Loucy (cell line): ENCODE data around the gene STK32C.
A peak's percentile ranks its signal among the peaks of the same experiment; 100 is the strongest.

Experiments used
- H2AFZ ChIP-seq: fragments of 200-600 bp; sonication (generic); 2 replicates; pipeline ENCODE4 v1.6.0; 2016; ENCODE audit warnings: antibody characterized with exemption, mild to moderate bottlenecking, low read length, moderate library complexity
- H3F3A ChIP-seq: fragments of 200-600 bp; 2 replicates; pipeline ENCODE4 v1.6.0; 2016; ENCODE audit warnings: antibody characterized with exemption, low read depth, mild to moderate bottlenecking
- H3K27me3 ChIP-seq: fragments of 200-600 bp; sonication (generic); 2 replicates; pipeline ENCODE4 v1.6.1; 2014; ENCODE audit warnings: low read length, mild to moderate bottlenecking; ENCODE audit not compliant: insufficient read depth, poor library complexity, severe bottlenecking
- H3K36me3 ChIP-seq: fragments of 200-600 bp; sonication (generic); 2 replicates; pipeline ENCODE4 v1.6.1; 2016; ENCODE audit warnings: low read length; ENCODE audit not compliant: insufficient read depth
- H3K4me1 ChIP-seq: fragments of 200-600 bp; sonication (generic); 2 replicates; pipeline ENCODE4 v1.5.1; 2014; ENCODE audit warnings: low read length, mild to moderate bottlenecking; ENCODE audit not compliant: insufficient read depth, poor library complexity, severe bottlenecking
- H3K4me2 ChIP-seq: fragments of 200-600 bp; sonication (generic); 2 replicates; pipeline ENCODE4 v1.6.0; 2014; ENCODE audit warnings: antibody characterized with exemption, low read length, low read depth, mild to moderate bottlenecking; ENCODE audit not compliant: poor library complexity, severe bottlenecking
- H3K4me3 ChIP-seq: fragments of 200-600 bp; sonication (generic); 2 replicates; pipeline ENCODE4 v1.5.1; 2014; ENCODE audit warnings: low read length, mild to moderate bottlenecking, mixed read lengths; ENCODE audit not compliant: poor library complexity, severe bottlenecking
- H3K79me2 ChIP-seq: fragments of 200-600 bp; sonication (generic); 2 replicates; pipeline ENCODE4 v1.6.1; 2014; ENCODE audit warnings: low read length; ENCODE audit not compliant: insufficient read depth
- H3K9ac ChIP-seq: fragments of 200-600 bp; sonication (generic); 2 replicates; pipeline ENCODE4 v1.6.0; 2014; ENCODE audit warnings: mild to moderate bottlenecking, low read depth, low read length, moderate library complexity; ENCODE audit not compliant: poor library complexity, severe bottlenecking
- H3K9me2 ChIP-seq: fragments of 200-600 bp; sonication (generic); replicated peaks from 2 replicates; pipeline ENCODE4 v1.6.1; 2016; ENCODE audit warnings: low read depth, low read length, mixed read lengths
- H3K9me3 ChIP-seq: fragments of 200-600 bp; sonication (generic); 2 replicates; pipeline ENCODE4 v1.6.1; 2014; ENCODE audit warnings: mild to moderate bottlenecking, antibody characterized with exemption, low read length, low read depth; ENCODE audit not compliant: insufficient read depth
- H4K20me1 ChIP-seq: fragments of 200-600 bp; sonication (generic); 2 replicates; pipeline ENCODE4 v1.6.0; 2014; ENCODE audit warnings: antibody characterized with exemption, low read length, mild to moderate bottlenecking; ENCODE audit not compliant: insufficient read depth, poor library complexity, severe bottlenecking
- EZH2phosphoT487 ChIP-seq: fragments of 200-600 bp; IDR thresholded peaks from 2 replicates; pipeline ENCODE4 v1.6.1; 2018; ENCODE audit warnings: antibody characterized with exemption, mild to moderate bottlenecking, moderate library complexity, borderline replicate concordance
- TF ChIP-seq, protein P1 (sequence below): fragments of 200-600 bp; sonication (generic); conservative IDR thresholded peaks from 2 replicates; pipeline ENCODE4 v1.5.1; 2014; ENCODE audit warnings: mild to moderate bottlenecking, antibody characterized with exemption, low read length

The STK32C gene

DNA sequence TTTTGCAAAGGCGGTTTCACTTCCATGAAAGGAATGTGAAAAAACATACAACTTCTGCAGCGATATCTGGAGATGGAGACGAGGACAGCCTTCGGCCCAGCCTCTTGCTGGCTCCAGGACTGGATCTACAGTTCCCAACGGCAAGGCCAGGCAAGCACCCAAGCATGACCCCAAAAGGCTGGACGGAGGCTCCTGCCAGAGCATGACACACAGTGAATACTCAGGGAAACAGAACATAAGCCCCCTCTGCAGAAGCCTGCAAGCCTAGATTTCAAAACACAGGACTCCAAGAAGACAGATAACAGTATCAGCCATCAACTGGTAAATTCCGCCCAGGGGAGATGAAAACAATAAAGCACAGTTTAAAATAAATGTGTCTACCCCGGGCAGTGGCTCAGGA lies 21.0 kb upstream of the STK32C start:
- Histone ChIP-seq H3K4me3 (peak overlapping the region; percentile 95), H3K4me1 (peaks cover 39% of the 10 kb centered on the region), H3K9me2 (no peaks in the 10 kb centered on the region), H4K20me1 (peaks cover 33% of the 10 kb centered on the region), H3K4me2 (peak overlapping the region; percentile 92), H3K79me2 (peaks cover 64% of the 10 kb centered on the region), H3K9me3 (no peaks in the 10 kb centered on the region), H3K9ac (peak overlapping the region; percentile 99), H3F3A (no peaks in the 10 kb centered on the region), H2AFZ (no peak overlapping the region), H3K36me3 (no peaks in the 10 kb centered on the region), H3K27me3 (peaks cover 5% of the 10 kb centered on the region)
- no peak for TF ChIP-seq EZH2phosphoT487
- TF ChIP-seq, protein P1, sequence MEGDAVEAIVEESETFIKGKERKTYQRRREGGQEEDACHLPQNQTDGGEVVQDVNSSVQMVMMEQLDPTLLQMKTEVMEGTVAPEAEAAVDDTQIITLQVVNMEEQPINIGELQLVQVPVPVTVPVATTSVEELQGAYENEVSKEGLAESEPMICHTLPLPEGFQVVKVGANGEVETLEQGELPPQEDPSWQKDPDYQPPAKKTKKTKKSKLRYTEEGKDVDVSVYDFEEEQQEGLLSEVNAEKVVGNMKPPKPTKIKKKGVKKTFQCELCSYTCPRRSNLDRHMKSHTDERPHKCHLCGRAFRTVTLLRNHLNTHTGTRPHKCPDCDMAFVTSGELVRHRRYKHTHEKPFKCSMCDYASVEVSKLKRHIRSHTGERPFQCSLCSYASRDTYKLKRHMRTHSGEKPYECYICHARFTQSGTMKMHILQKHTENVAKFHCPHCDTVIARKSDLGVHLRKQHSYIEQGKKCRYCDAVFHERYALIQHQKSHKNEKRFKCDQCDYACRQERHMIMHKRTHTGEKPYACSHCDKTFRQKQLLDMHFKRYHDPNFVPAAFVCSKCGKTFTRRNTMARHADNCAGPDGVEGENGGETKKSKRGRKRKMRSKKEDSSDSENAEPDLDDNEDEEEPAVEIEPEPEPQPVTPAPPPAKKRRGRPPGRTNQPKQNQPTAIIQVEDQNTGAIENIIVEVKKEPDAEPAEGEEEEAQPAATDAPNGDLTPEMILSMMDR, result no peak

- peaks cover 33% of the 10 kb centered on the region for H4K20me1 ChIP-seq
- no peaks in the 10 kb centered on the region for H3K9me2 ChIP-seq
- no peaks in the 10 kb centered on the region for H3F3A ChIP-seq
- TF ChIP-seq EZH2phosphoT487, result no peak
- TF ChIP-seq, protein P1, result no peak
- peaks cover 34% of the 10 kb centered on the region for H3K4me1 ChIP-seq
- no peaks in the 10 kb centered on the region for H3K9me3 ChIP-seq
- H3K27me3 ChIP-seq, result peaks cover 5% of the 10 kb centered on the region
- H3K4me3 ChIP-seq, result peak overlapping the region; percentile 95
- peak overlapping the region; percentile 21 for H3K9ac ChIP-seq
- H2AFZ ChIP-seq, result no peak overlapping the region
- peaks cover 64% of the 10 kb centered on the region for H3K79me2 ChIP-seq
- peak overlapping the region; percentile 92 for H3K4me2 ChIP-seq
- no peaks in the 10 kb centered on the region for H3K36me3 ChIP-seq
Observed at GRCh38 chr10:132328106-132328505, 20.4 kb upstream of the STK32C start.

GRCh38 chr10:132326925-132327324 lies 19.2 kb upstream of the STK32C start:
- Histone ChIP-seq H3K9me2 (no peaks in the 10 kb centered on the region), H3K4me1 (peaks cover 25% of the 10 kb centered on the region), H3K79me2 (peaks cover 58% of the 10 kb centered on the region), H3K4me2 (peak overlapping the region; percentile 92), H3K36me3 (no peaks in the 10 kb centered on the region), H3K27me3 (peaks cover 5% of the 10 kb centered on the region), H3K4me3 (no peak overlapping the region), H2AFZ (no peak overlapping the region), H3K9ac (no peak overlapping the region), H3K9me3 (no peaks in the 10 kb centered on the region), H3F3A (no peaks in the 10 kb centered on the region), H4K20me1 (peaks cover 33% of the 10 kb centered on the region)
- TF ChIP-seq, protein P1, result no peak
